ENCODE measurements around the gene TAF3. TPM values are rescaled to one million over a fixed set of nuclear protein-coding genes. Genes with fewer than 3 reads are reported as not detected.

TAF3 gene
- total and polyA plus RNA-seq, 4 donors, result 3.4 to 7.0 (median 5.0) TPM

- H3K4me3 ChIP-seq, result no peak overlapping the region
- no peak overlapping the region for H3K9ac ChIP-seq (ENCODE audit: insufficient read depth in 1 of 2, low read length in 2 of 2)
- H3K27ac ChIP-seq (ENCODE audit: low read depth in 1 of 2, low read length in 1 of 2), result no peak overlapping the region
- peaks cover 0 to 3% (median 0%) of the 10 kb centered on the region in 4 donors for H3K36me3 ChIP-seq (ENCODE audit: control insufficient read depth in 4 of 4, insufficient read depth in 4 of 4, low read length in 4 of 4)
- no peak for TF ChIP-seq CTCF (IDR thresholded peaks at IDR 0.05; ENCODE audit: control extremely low read depth, extremely low read depth)
- DNase-seq, result no peak
- peaks cover 0 to 20% (median 2%) of the 10 kb centered on the region in 5 donors for H3K4me1 ChIP-seq (ENCODE audit: control insufficient read depth in 5 of 5, insufficient read depth in 5 of 5, low read length in 5 of 5)
- no peak for ATAC-seq (ENCODE audit: insufficient read depth, low FRiP score)
- H3K9me3 ChIP-seq (ENCODE audit: control insufficient read depth in 4 of 4, insufficient read depth in 3 of 4, low read length in 3 of 4), result no peaks in the 10 kb centered on the region
- no peaks in the 10 kb centered on the region for H3K27me3 ChIP-seq (ENCODE audit: control insufficient read depth in 3 of 3, insufficient read depth in 3 of 3, low read length in 2 of 3)
- WGBS, 2 donors, result 72 to 73% methylated on average over 4 of the region's 4 CpGs
Observed at GRCh38 chr10:7853226-7853842, 35.0 kb downstream of the TAF3 start.

GRCh38 chr10:7853890-7854289 lies 35.6 kb downstream of the TAF3 start:
- DNase-seq, result no peak
- no peak for TF ChIP-seq CTCF (IDR thresholded peaks at IDR 0.05; ENCODE audit: control extremely low read depth, extremely low read depth)
- Histone ChIP-seq H3K36me3 (ENCODE audit: control insufficient read depth in 4 of 4, insufficient read depth in 4 of 4, low read length in 4 of 4) (peaks cover 0 to 3% (median 0%) of the 10 kb centered on the region in 4 donors), H3K27ac (ENCODE audit: low read depth in 1 of 2, low read length in 1 of 2) (no peak overlapping the region), H3K9ac (ENCODE audit: insufficient read depth in 1 of 2, low read length in 2 of 2) (no peak overlapping the region), H3K4me1 (ENCODE audit: control insufficient read depth in 5 of 5, insufficient read depth in 5 of 5, low read length in 5 of 5) (peaks cover 0 to 17% (median 2%) of the 10 kb centered on the region in 5 donors), H3K4me3 (no peak overlapping the region), H3K9me3 (ENCODE audit: control insufficient read depth in 4 of 4, insufficient read depth in 3 of 4, low read length in 3 of 4) (no peaks in the 10 kb centered on the region), H3K27me3 (ENCODE audit: control insufficient read depth in 3 of 3, insufficient read depth in 3 of 3, low read length in 2 of 3) (no peaks in the 10 kb centered on the region)
- 73 to 93% methylated on average over 3 of the region's 3 CpGs for WGBS, 2 donors
- ATAC-seq (ENCODE audit: insufficient read depth, low FRiP score), result no peak

- DNase-seq (no peak), ATAC-seq (ENCODE audit: insufficient read depth, low FRiP score) (no peak)
- no peaks in the 10 kb centered on the region for H3K9me3 ChIP-seq (ENCODE audit: control insufficient read depth in 4 of 4, insufficient read depth in 3 of 4, low read length in 3 of 4)
- H3K27ac ChIP-seq (ENCODE audit: low read depth in 1 of 2, low read length in 1 of 2), result no peak overlapping the region
- 96 to 99% methylated on average over 4 of the region's 4 CpGs for WGBS, 2 donors
- H3K9ac ChIP-seq (ENCODE audit: insufficient read depth in 1 of 2, low read length in 2 of 2), result no peak overlapping the region
- H3K4me1 ChIP-seq (ENCODE audit: control insufficient read depth in 5 of 5, insufficient read depth in 5 of 5, low read length in 5 of 5), result peaks cover 0 to 16% (median 2%) of the 10 kb centered on the region in 5 donors
- peaks cover 0 to 3% (median 0%) of the 10 kb centered on the region in 4 donors for H3K36me3 ChIP-seq (ENCODE audit: control insufficient read depth in 4 of 4, insufficient read depth in 4 of 4, low read length in 4 of 4)
- no peak for TF ChIP-seq CTCF (IDR thresholded peaks at IDR 0.05; ENCODE audit: control extremely low read depth, extremely low read depth)
- H3K27me3 ChIP-seq (ENCODE audit: control insufficient read depth in 3 of 3, insufficient read depth in 3 of 3, low read length in 2 of 3), result no peaks in the 10 kb centered on the region
- no peak overlapping the region for H3K4me3 ChIP-seq
Observed at GRCh38 chr10:7855205-7855604, 36.9 kb downstream of the TAF3 start.

- peaks cover 0 to 12% (median 2%) of the 10 kb centered on the region in 5 donors for H3K4me1 ChIP-seq (ENCODE audit: control insufficient read depth in 5 of 5, insufficient read depth in 5 of 5, low read length in 5 of 5)
- no peaks in the 10 kb centered on the region for H3K27me3 ChIP-seq (ENCODE audit: control insufficient read depth in 3 of 3, insufficient read depth in 3 of 3, low read length in 2 of 3)
- H3K4me3 ChIP-seq, result no peak overlapping the region
- ATAC-seq (ENCODE audit: insufficient read depth, low FRiP score) (no peak), DNase-seq (peak in 2 of 3 donors; percentile 38 to 39)
- H3K36me3 ChIP-seq (ENCODE audit: control insufficient read depth in 4 of 4, insufficient read depth in 4 of 4, low read length in 4 of 4), result peaks cover 0 to 3% (median 0%) of the 10 kb centered on the region in 4 donors
- TF ChIP-seq CTCF (IDR thresholded peaks at IDR 0.05; ENCODE audit: control extremely low read depth, extremely low read depth), result no peak
- WGBS, 2 donors, result 48 to 55% methylated on average over 4 of the region's 4 CpGs
- no peaks in the 10 kb centered on the region for H3K9me3 ChIP-seq (ENCODE audit: control insufficient read depth in 4 of 4, insufficient read depth in 3 of 4, low read length in 3 of 4)
- H3K27ac ChIP-seq (ENCODE audit: low read depth in 1 of 2, low read length in 1 of 2), result no peak overlapping the region
- H3K9ac ChIP-seq (ENCODE audit: insufficient read depth in 1 of 2, low read length in 2 of 2), result no peak overlapping the region
Observed at GRCh38 chr10:7856678-7857077, 38.4 kb downstream of the TAF3 start.
